Measurements from ENCODE around the gene KIAA0232. TPM values are rescaled to one million over a fixed set of nuclear protein-coding genes. Genes with fewer than 3 reads are reported as not detected.

Gene KIAA0232
- total and polyA plus RNA-seq, 9 of the 15 experiments (the other 6 are each of a cell fraction or from before 2014, with no cell fraction given): 3.5 to 17.4 (median 13.0) TPM

DNA sequence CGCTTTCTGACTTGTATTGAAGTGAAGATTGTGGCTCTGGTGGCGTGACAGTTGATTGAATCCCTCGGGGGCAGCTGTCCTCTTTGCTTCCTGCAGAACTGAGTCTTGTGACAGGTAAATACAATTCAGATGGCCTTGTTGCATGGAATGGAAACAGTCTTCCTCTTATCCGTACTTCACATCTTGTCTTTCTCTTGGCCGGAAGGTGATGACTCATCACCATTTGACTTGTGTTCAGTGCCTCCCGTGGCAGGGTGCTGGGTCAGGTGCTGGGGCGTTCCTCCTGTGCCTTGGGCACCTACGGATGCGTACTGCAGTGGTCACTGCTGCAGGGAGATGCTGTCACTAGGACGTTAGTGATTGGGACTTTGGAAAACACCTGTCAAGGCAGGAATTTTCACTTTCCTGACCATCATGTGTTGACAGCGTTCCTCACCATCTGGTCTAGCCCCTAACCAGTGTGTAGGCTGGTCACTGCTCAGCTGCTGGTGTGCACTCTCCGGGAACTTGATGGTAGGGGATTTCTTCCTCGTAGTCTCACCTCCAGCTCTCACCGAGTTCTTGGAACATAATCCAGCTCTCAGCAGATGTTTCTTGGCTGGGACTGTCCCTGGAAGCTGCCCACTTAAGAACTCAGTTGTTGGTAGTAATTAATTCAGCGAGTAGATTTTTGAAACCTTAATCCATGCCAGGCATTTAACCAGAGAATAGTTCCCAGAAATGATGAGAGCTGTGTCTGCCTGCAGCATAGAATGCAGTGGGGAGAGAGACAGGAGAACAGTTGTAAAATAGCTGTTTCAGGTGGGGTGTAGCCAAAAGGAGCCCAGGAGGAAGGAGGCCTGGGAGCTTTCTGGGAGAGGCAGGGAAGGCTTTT is 134.3 kb downstream of the KIAA0232 start (continued):
- peak; percentile 43 to 93; a peak in 3 of 4 replicates for TF ChIP-seq RCOR1 (IDR thresholded peaks at IDR 0.05; ENCODE audit: borderline replicate concordance in 1 of 2, low read depth in 2 of 2, low read length in 2 of 2)
- TF ChIP-seq ZNF41 (CRISPR knock-in tag; conservative IDR thresholded peaks at IDR 0.05): no peak; the same call in 1 of the 2 replicates
- TF ChIP-seq C11orf30 (IDR thresholded peaks at IDR 0.05; ENCODE audit: low read depth): no peak
- TF ChIP-seq KDM2B (CRISPR knock-in tag; IDR thresholded peaks at IDR 0.05): 0 out of 2 replicates have a peak, but pooled peaks have one; percentile 41
- TF ChIP-seq GABPA (tag; conservative IDR thresholded peaks at IDR 0.05; ENCODE audit: low read depth): no peak
- no peak; the same call in 1 of the 2 replicates for TF ChIP-seq MIER1 (IDR thresholded peaks at IDR 0.05; ENCODE audit: low read depth)
- TF ChIP-seq KLF6 (CRISPR knock-in tag; IDR thresholded peaks at IDR 0.05; ENCODE audit: borderline replicate concordance): peak; percentile 8; the same call in 1 of the 2 replicates
- TF ChIP-seq TEAD1 (CRISPR knock-in tag; IDR thresholded peaks at IDR 0.05): peak in 1 of 2 experiments; percentile 45; a peak in 1 of 4 replicates
- TF ChIP-seq LEF1 (IDR thresholded peaks at IDR 0.05): peak; percentile 94
- TF ChIP-seq, protein P1, sequence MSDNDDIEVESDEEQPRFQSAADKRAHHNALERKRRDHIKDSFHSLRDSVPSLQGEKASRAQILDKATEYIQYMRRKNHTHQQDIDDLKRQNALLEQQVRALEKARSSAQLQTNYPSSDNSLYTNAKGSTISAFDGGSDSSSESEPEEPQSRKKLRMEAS (CRISPR knock-in tag; IDR thresholded peaks at IDR 0.05): 0 out of 2 replicates have a peak, but pooled peaks have one; percentile 39
- TF ChIP-seq ARHGAP35 (IDR thresholded peaks at IDR 0.05; ENCODE audit: partially characterized antibody): no peak
- no peak for TF ChIP-seq SREBF1 (IDR thresholded peaks at IDR 0.05; ENCODE audit: borderline replicate concordance, low read depth, low read length)
- TF ChIP-seq ZKSCAN3 (CRISPR knock-in tag; IDR thresholded peaks at IDR 0.05): no peak
- TF ChIP-seq, protein P2, sequence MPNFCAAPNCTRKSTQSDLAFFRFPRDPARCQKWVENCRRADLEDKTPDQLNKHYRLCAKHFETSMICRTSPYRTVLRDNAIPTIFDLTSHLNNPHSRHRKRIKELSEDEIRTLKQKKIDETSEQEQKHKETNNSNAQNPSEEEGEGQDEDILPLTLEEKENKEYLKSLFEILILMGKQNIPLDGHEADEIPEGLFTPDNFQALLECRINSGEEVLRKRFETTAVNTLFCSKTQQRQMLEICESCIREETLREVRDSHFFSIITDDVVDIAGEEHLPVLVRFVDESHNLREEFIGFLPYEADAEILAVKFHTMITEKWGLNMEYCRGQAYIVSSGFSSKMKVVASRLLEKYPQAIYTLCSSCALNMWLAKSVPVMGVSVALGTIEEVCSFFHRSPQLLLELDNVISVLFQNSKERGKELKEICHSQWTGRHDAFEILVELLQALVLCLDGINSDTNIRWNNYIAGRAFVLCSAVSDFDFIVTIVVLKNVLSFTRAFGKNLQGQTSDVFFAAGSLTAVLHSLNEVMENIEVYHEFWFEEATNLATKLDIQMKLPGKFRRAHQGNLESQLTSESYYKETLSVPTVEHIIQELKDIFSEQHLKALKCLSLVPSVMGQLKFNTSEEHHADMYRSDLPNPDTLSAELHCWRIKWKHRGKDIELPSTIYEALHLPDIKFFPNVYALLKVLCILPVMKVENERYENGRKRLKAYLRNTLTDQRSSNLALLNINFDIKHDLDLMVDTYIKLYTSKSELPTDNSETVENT (CRISPR knock-in tag; IDR thresholded peaks at IDR 0.05): peak; percentile 62; the same call in 1 of the 2 replicates
- TF ChIP-seq HOXB6 (CRISPR knock-in tag; IDR thresholded peaks at IDR 0.05; ENCODE audit: borderline replicate concordance): no peak
- TF ChIP-seq BCL6 (CRISPR knock-in tag; IDR thresholded peaks at IDR 0.05): no peak
- TF ChIP-seq, protein P3, sequence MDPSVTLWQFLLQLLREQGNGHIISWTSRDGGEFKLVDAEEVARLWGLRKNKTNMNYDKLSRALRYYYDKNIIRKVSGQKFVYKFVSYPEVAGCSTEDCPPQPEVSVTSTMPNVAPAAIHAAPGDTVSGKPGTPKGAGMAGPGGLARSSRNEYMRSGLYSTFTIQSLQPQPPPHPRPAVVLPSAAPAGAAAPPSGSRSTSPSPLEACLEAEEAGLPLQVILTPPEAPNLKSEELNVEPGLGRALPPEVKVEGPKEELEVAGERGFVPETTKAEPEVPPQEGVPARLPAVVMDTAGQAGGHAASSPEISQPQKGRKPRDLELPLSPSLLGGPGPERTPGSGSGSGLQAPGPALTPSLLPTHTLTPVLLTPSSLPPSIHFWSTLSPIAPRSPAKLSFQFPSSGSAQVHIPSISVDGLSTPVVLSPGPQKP (CRISPR knock-in tag; IDR thresholded peaks at IDR 0.05): no peak
- no peak for TF ChIP-seq SREBF2 (CRISPR knock-in tag; IDR thresholded peaks at IDR 0.05)
- TF ChIP-seq, protein P4, sequence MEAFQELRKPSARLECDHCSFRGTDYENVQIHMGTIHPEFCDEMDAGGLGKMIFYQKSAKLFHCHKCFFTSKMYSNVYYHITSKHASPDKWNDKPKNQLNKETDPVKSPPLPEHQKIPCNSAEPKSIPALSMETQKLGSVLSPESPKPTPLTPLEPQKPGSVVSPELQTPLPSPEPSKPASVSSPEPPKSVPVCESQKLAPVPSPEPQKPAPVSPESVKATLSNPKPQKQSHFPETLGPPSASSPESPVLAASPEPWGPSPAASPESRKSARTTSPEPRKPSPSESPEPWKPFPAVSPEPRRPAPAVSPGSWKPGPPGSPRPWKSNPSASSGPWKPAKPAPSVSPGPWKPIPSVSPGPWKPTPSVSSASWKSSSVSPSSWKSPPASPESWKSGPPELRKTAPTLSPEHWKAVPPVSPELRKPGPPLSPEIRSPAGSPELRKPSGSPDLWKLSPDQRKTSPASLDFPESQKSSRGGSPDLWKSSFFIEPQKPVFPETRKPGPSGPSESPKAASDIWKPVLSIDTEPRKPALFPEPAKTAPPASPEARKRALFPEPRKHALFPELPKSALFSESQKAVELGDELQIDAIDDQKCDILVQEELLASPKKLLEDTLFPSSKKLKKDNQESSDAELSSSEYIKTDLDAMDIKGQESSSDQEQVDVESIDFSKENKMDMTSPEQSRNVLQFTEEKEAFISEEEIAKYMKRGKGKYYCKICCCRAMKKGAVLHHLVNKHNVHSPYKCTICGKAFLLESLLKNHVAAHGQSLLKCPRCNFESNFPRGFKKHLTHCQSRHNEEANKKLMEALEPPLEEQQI (IDR thresholded peaks at IDR 0.05): no peak
- TF ChIP-seq SAFB (IDR thresholded peaks at IDR 0.05; ENCODE audit: borderline replicate concordance, low read depth, low read length): no peak
- TF ChIP-seq ZNF695 (CRISPR knock-in tag; IDR thresholded peaks at IDR 0.05): no peak
- no peak for TF ChIP-seq BDP1 (IDR thresholded peaks at IDR 0.05; ENCODE audit: insufficient read depth, insufficient read length)
- no peak for TF ChIP-seq ZBTB7A (IDR thresholded peaks at IDR 0.05; ENCODE audit: borderline replicate concordance, control insufficient read depth, low read depth, low read length)

Data from K562 (cell line).